Trophoblast cell (in vitro differentiated cells and primary cell): ENCODE results near the gene FOXL3.

ENCODE experiments used
- DNase-seq, 2 donors: peaks; one replicate each; pipeline ENCODE4 v3.0.0-alpha.2; 2016
- H2AFZ ChIP-seq: 2 replicates; pipeline ENCODE4 v1.6.1; 2013; ENCODE audit warnings: low read length, moderate library complexity, mild to moderate bottlenecking; ENCODE audit not compliant: insufficient read depth, poor library complexity
- H2AK5ac ChIP-seq: 2 replicates; pipeline ENCODE4 v1.6.1; 2013; ENCODE audit warnings: mild to moderate bottlenecking, low read length
- H2BK120ac ChIP-seq: 2 replicates; pipeline ENCODE4 v1.6.1; 2013; ENCODE audit warnings: low read length, mild to moderate bottlenecking, moderate library complexity; ENCODE audit not compliant: insufficient read depth, poor library complexity
- H2BK12ac ChIP-seq: 2 replicates; pipeline ENCODE4 v1.6.1; 2013; ENCODE audit warnings: mild to moderate bottlenecking, low read length, moderate library complexity
- H2BK5ac ChIP-seq: 2 replicates; pipeline ENCODE4 v1.6.1; 2013; ENCODE audit warnings: low read length, low read depth, moderate library complexity, mild to moderate bottlenecking; ENCODE audit not compliant: poor library complexity
- H3K14ac ChIP-seq: 2 replicates; pipeline ENCODE4 v1.6.1; 2013; ENCODE audit warnings: mild to moderate bottlenecking, low read length
- H3K18ac ChIP-seq: 2 replicates; pipeline ENCODE4 v1.6.1; 2013; ENCODE audit warnings: mild to moderate bottlenecking, low read length
- H3K23ac ChIP-seq: 2 replicates; pipeline ENCODE4 v1.6.1; 2013; ENCODE audit warnings: low read length
- H3K27ac ChIP-seq: 2 replicates; pipeline ENCODE4 v1.5.1; 2013; ENCODE audit warnings: low read depth, mild to moderate bottlenecking, inconsistent platforms, low read length, moderate library complexity
- H3K27me3 ChIP-seq: 2 replicates; pipeline ENCODE4 v1.6.1; 2013; ENCODE audit warnings: inconsistent platforms, mild to moderate bottlenecking, low read length, moderate library complexity; ENCODE audit not compliant: insufficient read depth
- H3K36me3 ChIP-seq, 2 experiments: 1 replicate in 1 of 2; 2 replicates in 1 of 2; pipeline ENCODE4 v1.6.1; 2013; ENCODE audit warnings: low read length in 2 of 2, mild to moderate bottlenecking in 2 of 2, moderate library complexity in 1 of 2; ENCODE audit not compliant: insufficient read depth in 2 of 2, control insufficient read depth in 1 of 2
- H3K4ac ChIP-seq: 2 replicates; pipeline ENCODE4 v1.6.1; 2013; ENCODE audit warnings: low read depth, mild to moderate bottlenecking, low read length, moderate library complexity
- H3K4me1 ChIP-seq, 2 experiments: 1 replicate in 1 of 2; 2 replicates in 1 of 2; pipeline ENCODE4 v1.6.1; 2013; ENCODE audit warnings: low read length in 2 of 2, mild to moderate bottlenecking in 2 of 2, moderate library complexity in 1 of 2; ENCODE audit not compliant: insufficient read depth in 2 of 2, control insufficient read depth in 1 of 2
- H3K4me2 ChIP-seq: 2 replicates; pipeline ENCODE4 v1.6.1; 2013; ENCODE audit warnings: inconsistent platforms, mild to moderate bottlenecking, low read length, moderate library complexity
- H3K4me3 ChIP-seq: 2 replicates; pipeline ENCODE4 v1.5.1; 2013; ENCODE audit warnings: mild to moderate bottlenecking, low read depth, low read length, inconsistent platforms
- H3K79me1 ChIP-seq: one replicate; pipeline ENCODE4 v1.6.1; 2013; ENCODE audit warnings: low read length
- H3K79me2 ChIP-seq: 2 replicates; pipeline ENCODE4 v1.6.1; 2013; ENCODE audit warnings: low read length, mild to moderate bottlenecking; ENCODE audit not compliant: control insufficient read depth, insufficient read depth, poor library complexity
- H3K9ac ChIP-seq: 2 replicates; pipeline ENCODE4 v1.6.1; 2013; ENCODE audit warnings: mild to moderate bottlenecking, low read length
- H3K9me3 ChIP-seq: 2 replicates; pipeline ENCODE4 v1.6.1; 2013; ENCODE audit warnings: low read depth, mild to moderate bottlenecking, control low read depth, inconsistent platforms, low read length; ENCODE audit not compliant: insufficient read depth
- H4K12ac ChIP-seq: 2 replicates; pipeline ENCODE4 v1.6.1; 2013; ENCODE audit warnings: low read depth, mild to moderate bottlenecking, low read length, moderate library complexity
- H4K8ac ChIP-seq: 2 replicates; pipeline ENCODE4 v1.6.1; 2013; ENCODE audit warnings: low read depth, mild to moderate bottlenecking, low read length, moderate library complexity
- H4K91ac ChIP-seq: one replicate; pipeline ENCODE4 v1.6.1; 2013; ENCODE audit warnings: low read depth, mild to moderate bottlenecking, low read length, moderate library complexity
- WGBS: extraction: QIAGEN DNeasy Blood & Tissue Kit; methylation state at CpG from one replicate; pipeline ENCODE4 v1.1.7; 2013; ENCODE audit warnings: missing lambda C conversion rate; ENCODE audit not compliant: insufficient read length, insufficient coverage; ENCODE audit errors: extremely low coverage; 5-methylcytosine and 5-hydroxymethylcytosine counted together

The FOXL3 gene

DNA sequence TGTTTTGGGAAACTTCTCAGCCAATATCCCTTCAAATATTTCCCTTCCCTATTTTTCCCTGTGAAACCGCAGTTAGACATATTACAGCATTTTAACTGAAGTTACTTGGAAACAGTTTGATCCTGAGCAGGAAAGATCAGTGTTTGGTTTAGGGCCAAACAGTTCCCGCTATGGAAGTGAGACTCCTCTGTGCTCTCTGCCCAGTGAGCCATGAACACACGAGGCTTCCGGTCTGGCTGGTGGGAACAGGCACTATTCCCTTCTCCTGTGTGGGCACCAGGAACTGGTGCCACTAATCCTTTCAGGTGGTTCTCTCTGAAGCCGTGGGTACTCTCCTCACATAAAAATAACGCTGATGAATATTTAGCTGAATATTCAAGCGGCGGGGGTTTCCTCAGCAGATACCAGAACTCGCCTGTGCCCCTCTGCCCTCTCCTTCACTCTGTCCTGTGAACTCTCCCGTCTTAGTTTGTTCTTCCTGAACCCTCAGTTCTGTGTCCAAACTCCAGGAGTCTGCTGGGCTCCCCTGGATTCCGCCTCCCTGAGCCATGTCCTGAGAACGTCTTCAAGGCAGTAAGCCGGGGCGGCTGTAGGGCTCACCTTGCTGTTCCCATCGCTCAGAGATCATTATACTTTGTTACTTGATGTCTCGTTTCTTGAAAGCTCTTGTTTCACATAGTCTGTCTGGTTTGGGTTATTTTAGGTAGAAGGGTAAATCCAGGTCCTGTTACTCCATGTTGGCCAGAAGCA is 25.7 kb downstream of the FOXL3 start:
- no peak overlapping the region for H3K4me2 ChIP-seq
- H4K12ac ChIP-seq: no peak overlapping the region
- peaks cover 4% of the 10 kb centered on the region for H3K9me3 ChIP-seq
- no peak overlapping the region for H2AFZ ChIP-seq
- no peak for DNase-seq
- no peaks in the 10 kb centered on the region for H3K79me2 ChIP-seq
- no peak overlapping the region for H3K23ac ChIP-seq
- H2AK5ac ChIP-seq: no peak overlapping the region
- no peaks in the 10 kb centered on the region for H3K36me3 ChIP-seq
- H3K27ac ChIP-seq: no peak overlapping the region
- WGBS: no CpG with 5 or more reads among the region's 16 CpGs
- no peak overlapping the region for H3K4me3 ChIP-seq
- H4K8ac ChIP-seq: no peak overlapping the region
- no peaks in the 10 kb centered on the region for H3K27me3 ChIP-seq
- no peak overlapping the region for H3K4ac ChIP-seq
- no peak overlapping the region for H3K14ac ChIP-seq
- no peak overlapping the region for H3K18ac ChIP-seq
- no peaks in the 10 kb centered on the region for H3K4me1 ChIP-seq
- no peak overlapping the region for H2BK120ac ChIP-seq
- H3K9ac ChIP-seq: no peak overlapping the region
- no peak overlapping the region for H4K91ac ChIP-seq
- no peak overlapping the region for H2BK12ac ChIP-seq
- H3K79me1 ChIP-seq: no peaks in the 10 kb centered on the region
- H2BK5ac ChIP-seq: no peak overlapping the region

DNA sequence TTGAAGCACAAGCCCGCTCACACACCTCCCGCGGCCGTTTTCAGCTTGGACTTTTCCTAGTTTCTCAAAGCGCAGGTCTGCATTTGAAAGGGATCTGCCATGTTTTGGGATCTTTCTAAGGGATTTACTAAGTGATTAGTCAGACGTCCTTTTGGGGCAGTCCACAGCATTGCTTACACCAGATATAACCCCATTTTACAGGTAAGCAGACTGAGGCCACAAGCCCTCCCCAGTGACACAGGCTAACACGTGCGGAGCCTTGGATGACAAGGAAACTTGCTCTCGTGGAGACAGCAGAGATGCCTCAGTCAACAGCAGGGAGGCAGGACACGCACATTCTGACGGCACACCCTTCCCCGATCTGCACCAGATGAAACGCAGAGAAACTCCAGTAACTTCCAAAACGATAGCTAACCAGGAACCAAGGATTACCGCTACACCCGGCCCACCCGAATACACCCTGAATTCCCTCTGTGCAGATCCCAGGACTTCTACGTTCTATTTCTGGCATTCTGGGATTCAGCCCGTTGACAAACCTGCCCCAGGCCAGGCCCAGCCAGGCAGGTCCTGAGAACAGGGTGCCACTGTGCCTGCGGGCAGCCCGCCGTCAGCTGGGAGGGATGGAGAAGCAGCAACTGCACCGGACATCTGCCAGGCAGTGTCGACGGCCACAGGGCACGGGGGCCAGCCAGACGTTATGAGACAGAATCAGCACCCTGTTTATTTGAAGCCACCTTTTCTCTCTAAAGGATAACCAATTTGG is 27.9 kb downstream of the FOXL3 start:
- DNase-seq: no peak
- no peak overlapping the region for H3K4me2 ChIP-seq
- H3K27ac ChIP-seq: no peak overlapping the region
- no peak overlapping the region for H2BK120ac ChIP-seq
- no peaks in the 10 kb centered on the region for H3K27me3 ChIP-seq
- H3K18ac ChIP-seq: no peak overlapping the region
- H2BK12ac ChIP-seq: no peak overlapping the region
- no peak overlapping the region for H4K8ac ChIP-seq
- no peaks in the 10 kb centered on the region for H3K79me1 ChIP-seq
- peaks cover 2% of the 10 kb centered on the region for H3K9me3 ChIP-seq
- no peak overlapping the region for H3K23ac ChIP-seq
- H4K91ac ChIP-seq: no peak overlapping the region
- no peaks in the 10 kb centered on the region for H3K36me3 ChIP-seq
- no peak overlapping the region for H2AFZ ChIP-seq
- H3K4me3 ChIP-seq: peak overlapping the region; percentile 16
- H3K4me1 ChIP-seq: peaks cover 0 to 2% of the 10 kb centered on the region in 2 experiments
- H3K79me2 ChIP-seq: no peaks in the 10 kb centered on the region
- H2AK5ac ChIP-seq: no peak overlapping the region
- no peak overlapping the region for H3K14ac ChIP-seq
- H3K4ac ChIP-seq: no peak overlapping the region
- WGBS: no CpG with 5 or more reads among the region's 27 CpGs
- no peak overlapping the region for H2BK5ac ChIP-seq
- H3K9ac ChIP-seq: no peak overlapping the region
- H4K12ac ChIP-seq: no peak overlapping the region

DNA sequence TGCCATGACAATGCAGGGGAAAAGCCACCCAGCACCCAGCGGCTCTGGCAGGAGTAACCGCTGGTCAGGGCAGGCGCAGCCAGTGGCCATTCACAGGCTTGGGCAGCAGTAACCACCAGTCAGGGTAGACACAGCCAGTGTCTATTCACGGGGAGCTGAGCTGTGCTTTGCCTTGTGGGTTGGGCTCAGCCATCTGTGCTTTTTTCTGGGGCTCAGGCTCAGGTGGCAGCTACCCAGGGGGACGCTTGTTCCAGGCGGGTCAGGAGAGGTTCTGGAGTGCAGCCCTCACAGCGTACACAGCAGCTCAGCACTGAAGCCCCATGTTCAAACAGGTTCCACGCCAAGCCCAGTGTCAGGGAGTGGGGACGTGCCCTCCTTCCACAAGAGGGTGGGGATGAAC is 28.5 kb downstream of the FOXL3 start:
- Histone ChIP-seq H3K27ac (no peak overlapping the region), H2BK120ac (no peak overlapping the region), H3K4me3 (no peak overlapping the region), H2BK12ac (no peak overlapping the region), H4K91ac (no peak overlapping the region), H4K12ac (no peak overlapping the region), H2AFZ (no peak overlapping the region), H2BK5ac (no peak overlapping the region), H3K9me3 (peaks cover 2% of the 10 kb centered on the region), H3K18ac (no peak overlapping the region), H3K27me3 (no peaks in the 10 kb centered on the region), H3K23ac (no peak overlapping the region), H3K4ac (no peak overlapping the region), H2AK5ac (no peak overlapping the region), H3K4me1 (peaks cover 0 to 2% of the 10 kb centered on the region in 2 experiments), H3K4me2 (no peak overlapping the region), H3K79me1 (no peaks in the 10 kb centered on the region), H3K36me3 (no peaks in the 10 kb centered on the region), H4K8ac (no peak overlapping the region), H3K9ac (no peak overlapping the region), H3K14ac (no peak overlapping the region), H3K79me2 (no peaks in the 10 kb centered on the region)
- no peak for DNase-seq
- WGBS: no CpG with 5 or more reads among the region's 9 CpGs

DNA sequence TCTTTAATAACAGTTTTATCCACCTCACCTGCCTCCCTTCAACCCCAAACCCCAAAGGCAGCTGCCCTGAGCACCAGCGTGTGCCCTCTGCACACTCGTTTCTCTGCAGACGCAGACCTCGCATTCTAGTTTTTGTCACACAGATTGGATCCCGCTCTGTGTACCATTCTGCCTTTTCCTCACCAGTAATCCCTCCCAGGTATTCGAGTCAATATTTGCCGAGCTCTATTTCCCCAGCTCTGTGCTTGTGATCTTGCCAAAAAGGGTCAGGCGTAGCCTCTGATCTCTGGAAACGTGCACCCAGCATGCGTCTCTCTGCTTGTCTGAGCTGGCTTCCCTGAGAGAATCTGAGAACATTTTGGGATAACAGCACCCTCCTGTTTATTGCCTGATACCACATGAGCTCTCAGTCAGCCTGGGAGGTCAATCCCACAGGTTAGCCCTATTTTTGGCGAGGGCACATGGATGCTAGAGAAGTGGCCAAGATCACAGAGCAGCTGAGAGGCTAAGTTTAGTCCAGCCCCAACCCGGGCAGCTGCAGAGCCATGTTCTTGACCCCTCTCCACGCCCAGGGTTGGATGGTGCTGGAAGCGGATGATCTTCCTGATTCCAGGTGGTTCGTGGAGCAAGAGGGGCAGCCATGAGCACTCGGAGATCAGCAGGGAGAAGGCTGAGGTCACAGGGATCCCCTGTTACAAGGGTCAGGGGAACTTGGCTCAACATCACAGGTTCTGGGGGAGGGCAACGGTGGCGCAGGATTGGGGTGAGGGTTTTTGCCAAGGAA is 29.1 kb downstream of the FOXL3 start:
- H3K9me3 ChIP-seq: peaks cover 2% of the 10 kb centered on the region
- H3K4me2 ChIP-seq: no peak overlapping the region
- H3K9ac ChIP-seq: no peak overlapping the region
- no peak overlapping the region for H3K14ac ChIP-seq
- H2BK5ac ChIP-seq: no peak overlapping the region
- H3K36me3 ChIP-seq: no peaks in the 10 kb centered on the region
- no peak overlapping the region for H3K27ac ChIP-seq
- H3K4ac ChIP-seq: no peak overlapping the region
- no peaks in the 10 kb centered on the region for H3K27me3 ChIP-seq
- H3K23ac ChIP-seq: no peak overlapping the region
- no peak overlapping the region for H2AK5ac ChIP-seq
- DNase-seq: no peak
- no CpG with 5 or more reads among the region's 18 CpGs for WGBS
- H4K91ac ChIP-seq: no peak overlapping the region
- no peak overlapping the region for H4K12ac ChIP-seq
- H3K4me1 ChIP-seq: peaks cover 0 to 2% of the 10 kb centered on the region in 2 experiments
- H3K79me2 ChIP-seq: no peaks in the 10 kb centered on the region
- no peaks in the 10 kb centered on the region for H3K79me1 ChIP-seq
- H2BK12ac ChIP-seq: no peak overlapping the region
- H3K18ac ChIP-seq: no peak overlapping the region
- no peak overlapping the region for H2BK120ac ChIP-seq
- H4K8ac ChIP-seq: no peak overlapping the region
- H3K4me3 ChIP-seq: no peak overlapping the region
- H2AFZ ChIP-seq: no peak overlapping the region
